Epithelial cell of esophagus (primary cell): ENCODE results near the gene RFXANK.

ENCODE experiments used
- DNase-seq: peaks from one replicate; pipeline ENCODE4 v3.0.0; 2010; ENCODE audit warnings: low read depth
- H3K4me3 ChIP-seq: 2 replicates; pipeline ENCODE4 v1.5.1; 2011; ENCODE audit warnings: mild to moderate bottlenecking, low read length, control low read depth
- TF ChIP-seq, protein P1 (sequence below): IDR thresholded peaks from 2 replicates; pipeline ENCODE4 v1.5.1; 2011; ENCODE audit warnings: low read depth, mild to moderate bottlenecking, low read length, control low read depth, inconsistent platforms; ENCODE audit not compliant: insufficient read depth; ENCODE audit errors: missing control alignments

The RFXANK gene

DNA sequence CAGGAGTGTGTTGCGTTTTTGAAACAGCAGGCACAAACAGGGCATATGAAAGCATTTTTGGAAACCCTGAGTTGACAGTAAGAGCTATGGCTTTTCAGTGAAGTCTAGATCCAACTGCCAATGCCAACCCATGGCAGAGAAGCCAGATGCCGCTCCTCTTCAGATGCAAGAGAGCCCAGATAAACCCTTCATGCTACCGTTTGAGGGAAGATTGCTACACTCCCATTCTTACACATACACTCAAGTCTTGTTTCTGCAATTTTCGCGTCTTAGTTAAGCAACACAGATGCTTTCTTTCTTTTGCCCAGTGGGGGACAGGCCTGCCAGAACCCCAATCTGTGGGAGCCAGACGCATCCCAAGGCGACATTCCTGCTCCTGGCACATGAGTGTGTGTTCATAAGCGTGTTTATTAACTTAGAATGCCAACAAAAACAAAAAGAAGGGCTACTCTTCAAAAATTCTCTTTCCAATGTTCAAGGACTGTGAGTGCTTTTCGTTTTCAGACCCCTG lies 10.5 kb upstream of the RFXANK start:
- TF ChIP-seq, protein P1, sequence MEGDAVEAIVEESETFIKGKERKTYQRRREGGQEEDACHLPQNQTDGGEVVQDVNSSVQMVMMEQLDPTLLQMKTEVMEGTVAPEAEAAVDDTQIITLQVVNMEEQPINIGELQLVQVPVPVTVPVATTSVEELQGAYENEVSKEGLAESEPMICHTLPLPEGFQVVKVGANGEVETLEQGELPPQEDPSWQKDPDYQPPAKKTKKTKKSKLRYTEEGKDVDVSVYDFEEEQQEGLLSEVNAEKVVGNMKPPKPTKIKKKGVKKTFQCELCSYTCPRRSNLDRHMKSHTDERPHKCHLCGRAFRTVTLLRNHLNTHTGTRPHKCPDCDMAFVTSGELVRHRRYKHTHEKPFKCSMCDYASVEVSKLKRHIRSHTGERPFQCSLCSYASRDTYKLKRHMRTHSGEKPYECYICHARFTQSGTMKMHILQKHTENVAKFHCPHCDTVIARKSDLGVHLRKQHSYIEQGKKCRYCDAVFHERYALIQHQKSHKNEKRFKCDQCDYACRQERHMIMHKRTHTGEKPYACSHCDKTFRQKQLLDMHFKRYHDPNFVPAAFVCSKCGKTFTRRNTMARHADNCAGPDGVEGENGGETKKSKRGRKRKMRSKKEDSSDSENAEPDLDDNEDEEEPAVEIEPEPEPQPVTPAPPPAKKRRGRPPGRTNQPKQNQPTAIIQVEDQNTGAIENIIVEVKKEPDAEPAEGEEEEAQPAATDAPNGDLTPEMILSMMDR = no peak
- DNase-seq = no peak
- no peak overlapping the region for H3K4me3 ChIP-seq

DNA sequence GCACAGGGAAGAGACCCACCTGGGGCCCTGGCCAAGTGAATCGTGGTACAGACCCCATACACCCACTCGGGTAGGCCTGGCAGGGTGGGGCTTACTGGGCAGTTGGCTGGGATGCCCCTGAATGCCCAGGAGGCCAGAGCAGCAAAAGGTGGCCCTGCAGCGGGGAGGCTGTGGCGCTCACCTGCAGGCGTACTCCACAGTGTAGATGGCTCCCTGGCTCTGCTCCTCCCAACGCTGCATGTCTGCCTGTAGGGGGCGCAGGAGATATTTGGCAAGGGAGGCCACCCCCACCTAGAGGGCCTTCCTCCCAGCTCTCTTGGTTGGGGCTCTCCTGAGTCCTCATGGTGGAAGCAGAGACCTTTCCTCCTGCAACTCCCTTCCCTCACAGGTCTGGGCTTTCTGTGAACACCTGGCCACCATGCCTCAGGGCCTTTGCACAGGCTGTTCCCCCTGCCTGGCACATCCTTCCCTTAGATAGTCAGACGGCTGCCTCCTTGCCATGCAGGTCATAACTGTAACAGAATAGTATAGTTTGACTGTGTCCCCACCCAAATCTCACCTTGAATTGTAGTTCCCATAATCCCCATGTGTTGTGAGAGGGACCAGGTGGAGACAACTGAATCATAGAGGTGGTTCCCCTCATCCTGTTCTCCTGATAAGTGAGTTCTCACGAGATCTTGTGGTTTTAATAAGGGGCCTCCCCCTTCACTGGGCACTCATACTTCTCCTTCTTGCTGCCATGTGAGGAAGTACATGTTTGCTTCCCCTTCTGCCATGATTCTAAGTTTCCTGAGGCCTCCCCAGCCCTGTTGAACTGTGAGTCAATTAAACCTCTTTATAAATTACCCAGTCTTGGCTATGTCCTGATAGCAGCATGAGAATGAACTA lies 6.0 kb upstream of the RFXANK start:
- peak; percentile 67 for DNase-seq
- TF ChIP-seq, protein P1 = peak; percentile 52
- H3K4me3 ChIP-seq = no peak overlapping the region

- H3K4me3 ChIP-seq = no peak overlapping the region
- DNase-seq = no peak
- TF ChIP-seq, protein P1 = no peak
Measured at GRCh38 chr19:19186742-19187141, 5.3 kb upstream of the RFXANK start.

- DNase-seq = no peak
- H3K4me3 ChIP-seq = peak overlapping the region; percentile 98
- TF ChIP-seq, protein P1 = no peak
Measured at GRCh38 chr19:19191768-19192077, 335 bp upstream of the RFXANK start.

DNA sequence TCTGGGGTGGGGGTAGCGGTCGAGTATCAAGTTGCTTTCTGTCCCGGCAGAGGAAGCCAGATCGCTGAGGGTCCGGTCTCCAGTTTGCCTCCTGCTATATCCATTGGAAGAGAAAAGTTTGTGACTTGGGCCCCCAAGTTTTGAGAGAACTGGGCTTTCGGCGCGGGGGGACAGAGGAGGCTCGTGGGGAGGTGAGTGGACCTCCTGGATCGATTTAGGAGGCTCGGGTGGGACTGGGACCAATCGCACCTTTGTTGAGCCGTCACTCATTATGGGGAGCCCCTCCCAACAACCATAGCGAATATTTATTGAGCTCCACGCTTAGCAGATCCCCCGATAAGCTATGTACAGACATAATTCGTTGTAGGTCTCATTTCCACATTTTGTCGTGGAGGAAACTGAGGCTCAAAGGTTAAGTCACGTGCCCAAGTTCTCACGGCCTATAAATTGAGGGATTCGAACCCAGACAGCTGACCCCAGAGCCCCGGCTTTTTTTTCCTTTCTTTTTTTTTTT lies 909 bp downstream of the RFXANK start:
- TF ChIP-seq, protein P1 = no peak
- DNase-seq = no peak
- H3K4me3 ChIP-seq = peak overlapping the region; percentile 98

- H3K4me3 ChIP-seq = peak overlapping the region; percentile 98
- DNase-seq = no peak
- TF ChIP-seq, protein P1 = no peak
Measured at GRCh38 chr19:19193926-19194325, 1.9 kb downstream of the RFXANK start.
